HEK293 (cell line): ENCODE measurements around the gene FAM171A1.

Source experiments
- CTCF ChIP-seq: fragments of 450-650 bp; formaldehyde crosslinking; IDR thresholded peaks from 2 replicates; pipeline ENCODE4 v1.5.1; 2016; ENCODE audit warnings: missing biosample characterization, missing genetic modification characterization
- KLF16 ChIP-seq: fragments of 450-650 bp; formaldehyde crosslinking; IDR thresholded peaks from 2 replicates; pipeline ENCODE4 v1.5.1; 2017; ENCODE audit warnings: missing biosample characterization, missing genetic modification characterization
- REST ChIP-seq: fragments of 450-650 bp; formaldehyde crosslinking; IDR thresholded peaks from 2 replicates; pipeline ENCODE4 v1.5.1; 2016; ENCODE audit warnings: missing biosample characterization, missing genetic modification characterization
- ZNF248 ChIP-seq: fragments of 450-650 bp; formaldehyde crosslinking; IDR thresholded peaks from 2 replicates; pipeline ENCODE4 v1.5.1; 2017; ENCODE audit warnings: missing biosample characterization, missing genetic modification characterization
- ZNF704 ChIP-seq: fragments of 450-650 bp; formaldehyde crosslinking; IDR thresholded peaks from 2 replicates; pipeline ENCODE4 v1.5.1; 2016; ENCODE audit warnings: missing biosample characterization, missing genetic modification characterization
- TF ChIP-seq, protein P1 (sequence below): IDR thresholded peaks from 2 replicates; pipeline ENCODE4 v1.6.1; 2011; ENCODE audit warnings: mild to moderate bottlenecking, low read depth, low read length, borderline replicate concordance

DNA sequence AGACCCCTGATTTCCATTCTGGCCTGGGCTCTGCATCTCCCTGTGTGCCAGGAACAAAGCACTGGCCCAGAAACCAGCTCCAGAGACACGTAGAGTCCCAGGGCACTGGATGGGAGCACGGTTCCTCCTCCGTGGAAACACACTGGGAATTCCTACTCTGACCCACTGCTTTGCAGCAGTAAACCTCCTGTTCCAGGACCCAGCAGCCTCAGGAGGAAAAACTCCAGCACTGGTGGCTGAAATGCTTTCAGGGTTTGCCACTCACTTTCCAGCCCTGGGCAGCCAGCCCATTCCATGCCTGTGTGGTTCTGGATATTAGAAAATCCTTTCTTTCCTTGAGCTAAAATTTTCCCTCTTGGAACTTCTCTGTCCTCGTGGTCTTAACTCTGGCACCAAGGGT lies 58.0 kb downstream of the FAM171A1 start:
- no peak for TF ChIP-seq CTCF (tag by site-specific recombination)
- no peak for TF ChIP-seq ZNF248 (tag by site-specific recombination)
- TF ChIP-seq ZNF704 (tag by site-specific recombination), result no peak
- TF ChIP-seq KLF16 (tag by site-specific recombination), result no peak
- TF ChIP-seq, protein P1, sequence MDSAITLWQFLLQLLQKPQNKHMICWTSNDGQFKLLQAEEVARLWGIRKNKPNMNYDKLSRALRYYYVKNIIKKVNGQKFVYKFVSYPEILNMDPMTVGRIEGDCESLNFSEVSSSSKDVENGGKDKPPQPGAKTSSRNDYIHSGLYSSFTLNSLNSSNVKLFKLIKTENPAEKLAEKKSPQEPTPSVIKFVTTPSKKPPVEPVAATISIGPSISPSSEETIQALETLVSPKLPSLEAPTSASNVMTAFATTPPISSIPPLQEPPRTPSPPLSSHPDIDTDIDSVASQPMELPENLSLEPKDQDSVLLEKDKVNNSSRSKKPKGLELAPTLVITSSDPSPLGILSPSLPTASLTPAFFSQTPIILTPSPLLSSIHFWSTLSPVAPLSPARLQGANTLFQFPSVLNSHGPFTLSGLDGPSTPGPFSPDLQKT, result no peak
- TF ChIP-seq REST (tag by site-specific recombination), result no peak
